ENCODE results near the gene MAFB. TPM values are rescaled to one million over a fixed set of nuclear protein-coding genes. Genes with fewer than 3 reads are reported as not detected.

Gene MAFB
- total RNA-seq, 1 experiment from 2014 or later = 0.85 TPM

GRCh38 chr20:40644863-40645262 lies 44.2 kb downstream of the MAFB start:
- H3K27ac ChIP-seq (ENCODE audit: insufficient read length, low read depth, low read length) = no peak overlapping the region
- no peak for DNase-seq
- no peaks in the 10 kb centered on the region for H4K20me1 ChIP-seq (ENCODE audit: control insufficient read depth, insufficient read depth, insufficient read length)
- Mint-ChIP-seq H3K4me1 (peaks cover 2% of the 10 kb centered on the region in 2 experiments; a peak in 1 of 4 replicates), H3K27ac (no peak overlapping the region), H3K4me3 (no peak overlapping the region), H3K27me3 (ENCODE audit: low read depth) (peaks cover 7% of the 10 kb centered on the region), H3K9me3 (no peaks in the 10 kb centered on the region; a peak in 1 of 5 replicates), H3K36me3 (ENCODE audit: insufficient read depth in 1 of 3, low read depth in 3 of 3) (no peaks in the 10 kb centered on the region; a peak in 1 of 7 replicates)
- H3K79me2 ChIP-seq (ENCODE audit: insufficient read depth, low read length) = no peaks in the 10 kb centered on the region
- no peak overlapping the region for H3K14ac ChIP-seq (ENCODE audit: insufficient read depth, low read length)
- no peak overlapping the region for H3K9ac ChIP-seq (ENCODE audit: extremely low read depth, insufficient read length, low read length)
- no peaks in the 10 kb centered on the region for H3K27me3 ChIP-seq (ENCODE audit: insufficient read depth, low read length)
- no peak overlapping the region for H3K4ac ChIP-seq (ENCODE audit: low read depth, low read length)
- H2BK20ac ChIP-seq (ENCODE audit: low read depth, low read length, poor library complexity, severe bottlenecking) = no peak overlapping the region
- no CpG with 5 or more reads among the region's 2 CpGs for WGBS (ENCODE audit: extremely low coverage, insufficient read length, low lambda C conversion rate)
- H4K8ac ChIP-seq (replicated peaks; ENCODE audit: insufficient read length, low read depth, low read length) = no peak overlapping the region
- no peak overlapping the region for H2BK5ac ChIP-seq (ENCODE audit: insufficient read length, low read length)
- no peak overlapping the region for H2BK12ac ChIP-seq (ENCODE audit: insufficient read length, low read depth, low read length)
- no peak overlapping the region for H3K18ac ChIP-seq (ENCODE audit: insufficient read length, low read depth, low read length)
- no peak overlapping the region for H3K23ac ChIP-seq (ENCODE audit: insufficient read length, low read depth, low read length)
- no peaks in the 10 kb centered on the region for H3K79me1 ChIP-seq (ENCODE audit: insufficient read depth, low read depth, low read length, poor library complexity, severe bottlenecking)
- no peak overlapping the region for H2BK15ac ChIP-seq (ENCODE audit: low read depth, low read length)
- no peak overlapping the region for H2AK5ac ChIP-seq (ENCODE audit: insufficient read length, low read length)
- no peak for TF ChIP-seq CTCF (conservative IDR thresholded peaks at IDR 0.05)
- no peak overlapping the region for H4K5ac ChIP-seq (ENCODE audit: insufficient read length, low read depth, low read length)
- H3T11ph ChIP-seq (ENCODE audit: low read length) = no peak overlapping the region
- H3K23me2 ChIP-seq (ENCODE audit: insufficient read length, low read depth, low read length, poor library complexity, severe bottlenecking) = no peaks in the 10 kb centered on the region
- H3K56ac ChIP-seq (ENCODE audit: insufficient read length, low read depth, low read length) = no peak overlapping the region
- H2BK120ac ChIP-seq (ENCODE audit: low read depth, low read length, poor library complexity, severe bottlenecking) = no peak overlapping the region
- H4K91ac ChIP-seq (ENCODE audit: insufficient read length, low read depth, low read length) = no peak overlapping the region
- no peaks in the 10 kb centered on the region for H3K9me3 ChIP-seq (ENCODE audit: control insufficient read depth, low read depth, low read length)
- H3K4me2 ChIP-seq (ENCODE audit: insufficient read depth, insufficient read length, low read length) = no peak overlapping the region
- no peaks in the 10 kb centered on the region for H3K4me1 ChIP-seq (ENCODE audit: insufficient read depth, low read length)
- no peak overlapping the region for H2AFZ ChIP-seq (ENCODE audit: low read length)
